Caki2 (cell line): ENCODE measurements around the gene BID. TPM values are rescaled to one million over a fixed set of nuclear protein-coding genes. Genes with fewer than 3 reads are reported as not detected.
"Not testable (repeated sequence)": the region's sequence is repeated elsewhere in the genome, so short reads cannot be mapped to it uniquely, and the experiment has no call there.

Experiments used
- DNase-seq: peaks from one replicate; pipeline ENCODE4 v3.0.0-alpha.2; 2015; ENCODE audit warnings: low read depth
- in situ Hi-C: cut with HindIII; loops from 2 replicates; pipeline ENCODE4 v1.10.0; 2016; ENCODE audit warnings: low sequenced_read_pairs, low pct_unique_long_range_greater_than_20kb, mixed read lengths
- total RNA-seq: library from RNA; depleted of rRNA; stranded (reverse); fragments of >200 nt; shearing (Covaris generic); gene quantifications from 2 replicates; pipeline ENCODE4 v1.2.3, GENCODE V29; 2014; ENCODE audit warnings: low replicate concordance; rRNA removed

Gene BID
- total RNA-seq, 1 experiment from 2014 or later = 198 TPM

DNA sequence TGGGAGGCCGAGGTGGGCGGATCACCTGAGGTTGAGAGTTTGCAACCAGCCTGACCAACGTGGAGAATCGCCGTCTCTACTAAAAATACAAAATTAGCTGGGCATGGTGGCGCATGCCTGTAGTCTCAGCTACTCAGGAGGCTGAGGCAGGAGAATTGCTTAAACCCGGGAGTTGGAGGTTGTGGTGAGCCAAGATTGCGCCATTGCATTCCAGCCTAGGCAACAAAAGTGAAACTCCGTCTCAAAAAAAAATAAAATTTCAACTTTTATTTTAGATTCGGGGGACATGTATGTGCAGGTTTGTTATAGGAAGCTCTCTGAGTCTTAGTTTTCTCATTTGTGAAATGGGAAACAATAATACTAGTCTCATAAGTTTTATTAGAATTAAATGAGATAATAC lies 77.1 kb downstream of the BID start:
- in situ Hi-C loops = not testable (repeated sequence)

DNA sequence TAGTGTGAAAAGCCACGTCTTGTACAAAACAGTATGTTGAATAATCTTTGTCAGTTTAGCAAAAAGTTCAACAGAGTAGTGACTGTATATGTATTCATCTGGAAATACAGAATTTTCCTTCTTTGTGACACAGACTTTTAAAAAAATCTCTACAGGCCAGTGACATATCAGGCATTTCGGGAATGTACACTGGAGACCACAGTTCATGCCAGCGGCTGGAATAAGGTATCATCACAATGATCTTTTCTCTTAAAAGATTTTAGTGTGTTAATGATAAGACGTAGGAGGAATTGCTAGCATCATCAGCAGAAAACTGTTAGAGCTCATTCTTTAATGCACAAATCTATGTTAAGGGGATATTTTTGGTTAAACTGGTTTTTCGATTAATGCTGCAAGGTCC lies 78.3 kb downstream of the BID start:
- in situ Hi-C loops = no loop called here
- DNase-seq = no peak

More for the DNA sequence above, 77.1 kb downstream of the BID start:
- not testable (repeated sequence) for DNase-seq

DNA sequence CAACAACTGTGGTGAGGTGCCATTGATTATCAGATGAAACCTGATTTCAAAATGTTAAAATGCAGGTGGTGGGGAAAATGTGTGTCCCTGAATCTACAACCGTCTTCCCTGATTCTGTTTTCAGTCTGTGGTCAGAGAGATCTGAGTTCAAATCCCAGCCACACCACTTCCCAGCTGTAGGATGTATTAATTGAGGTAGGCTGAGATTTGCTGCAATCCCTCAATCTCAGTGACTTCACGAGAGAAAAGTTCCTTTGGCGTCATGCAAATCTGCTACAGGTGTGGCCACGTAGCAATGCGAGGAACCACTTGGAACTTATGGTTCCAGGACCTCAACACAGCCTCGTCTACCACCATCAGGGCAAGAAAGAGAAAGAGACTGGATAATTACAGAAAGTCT lies 79.5 kb downstream of the BID start:
- no peak for DNase-seq
- in situ Hi-C loops = no loop called here

DNA sequence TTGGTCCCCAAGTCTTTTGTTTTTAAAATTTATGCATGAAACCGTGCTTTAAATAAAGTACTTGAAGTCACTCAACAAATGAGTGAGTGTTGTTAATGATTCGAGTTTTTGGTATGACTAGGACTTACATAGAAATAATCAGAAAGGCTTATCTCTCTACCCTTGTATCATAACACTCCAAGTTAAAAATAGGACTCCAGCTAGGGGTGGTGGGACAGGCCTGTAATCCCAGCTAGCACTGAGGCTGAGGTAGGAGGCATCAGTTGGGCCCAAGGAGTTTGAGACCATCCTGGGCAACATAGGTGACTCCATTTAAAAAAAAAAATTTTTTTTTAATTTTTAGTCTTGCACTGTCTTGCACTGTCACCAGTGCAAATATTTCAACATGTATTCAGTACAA lies 80.1 kb downstream of the BID start:
- no peak for DNase-seq
- in situ Hi-C loops = no loop called here

DNA sequence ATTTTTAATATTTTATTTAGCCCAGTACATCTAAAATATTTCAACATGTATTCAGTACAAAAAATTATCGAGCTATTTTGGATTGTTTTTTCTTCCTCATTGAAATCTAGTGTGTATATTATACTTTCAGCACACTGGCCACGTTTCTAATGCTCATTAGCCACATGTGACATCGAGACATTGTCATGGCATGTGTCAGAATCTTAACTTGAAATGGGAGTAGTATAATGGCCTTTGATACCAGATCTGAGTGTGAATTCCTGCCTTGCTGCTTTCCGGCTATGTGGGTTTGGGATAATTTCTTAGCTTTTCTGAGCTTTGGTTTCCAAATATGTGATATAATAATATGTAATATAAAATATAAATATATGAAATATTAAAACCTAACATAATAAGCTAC lies 81.4 kb downstream of the BID start:
- in situ Hi-C loops = no loop called here
- no peak for DNase-seq

DNA sequence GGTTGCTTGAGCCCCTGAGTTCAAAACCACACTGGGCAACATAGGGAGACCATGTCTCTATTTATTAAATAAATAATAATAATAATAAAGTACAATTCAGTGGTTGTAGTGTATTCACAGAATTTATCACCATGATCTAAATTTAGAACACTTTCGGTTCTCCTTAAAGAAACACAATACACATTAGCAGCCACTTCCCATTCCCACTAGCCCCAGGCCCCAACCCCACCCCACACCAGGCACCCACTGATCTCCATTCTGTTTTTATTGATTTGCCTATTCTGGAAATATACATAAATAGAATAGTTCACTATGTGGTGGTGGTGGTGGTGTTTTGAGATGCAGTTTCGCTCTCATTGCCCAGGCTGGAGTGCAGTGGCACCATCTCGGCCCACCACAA lies 90.0 kb downstream of the BID start:
- DNase-seq = no peak
- in situ Hi-C loops = no loop called here

Other genes starting within 250 kb of the BID start
- not detected in 2 replicates for gene SLC25A18, start 211.0 kb downstream of the BID start, total RNA-seq
- 271 and 299 TPM in 2 replicates for gene ATP6V1E1, start 145.7 kb downstream of the BID start, total RNA-seq
- gene BCL2L13, start 135.7 kb downstream of the BID start, total RNA-seq = 120 and 135 TPM in 2 replicates